K562 (cell line): ENCODE results near the gene HNF1B. TPM values are rescaled to one million over a fixed set of nuclear protein-coding genes. Genes with fewer than 3 reads are reported as not detected.

ENCODE experiments used
- ARID1B ChIP-seq: fragments of 450-650 bp; IDR thresholded peaks from 2 replicates; pipeline ENCODE4 v1.6.1; 2016; ENCODE audit warnings: antibody characterized with exemption, mild to moderate bottlenecking, inconsistent platforms
- HDAC3 ChIP-seq: fragments of 450-650 bp; IDR thresholded peaks from 2 replicates; pipeline ENCODE4 v1.6.1; 2018; ENCODE audit warnings: borderline replicate concordance, mild to moderate bottlenecking, moderate library complexity; ENCODE audit not compliant: partially characterized antibody
- MAFK ChIP-seq: IDR thresholded peaks from 2 replicates; pipeline ENCODE4 v1.6.1; 2011; ENCODE audit warnings: low read length, improper control_type of control experiment
- MGA ChIP-seq: fragments of 450-650 bp; IDR thresholded peaks from 2 replicates; pipeline ENCODE4 v1.6.1; 2016; ENCODE audit warnings: mild to moderate bottlenecking, moderate library complexity
- MNT ChIP-seq, 2 experiments: fragments of 450-650 bp; conservative IDR thresholded peaks; 2 replicates each; pipeline ENCODE4 v1.6.1; 2017; ENCODE audit warnings: mild to moderate bottlenecking in 2 of 2, moderate library complexity in 2 of 2
- STAG1 ChIP-seq: sonication (generic); formaldehyde crosslinking; IDR thresholded peaks from 2 replicates; pipeline ENCODE4 v1.5.0; 2020; ENCODE audit warnings: missing genetic modification reagents, borderline replicate concordance
- ZNF316 ChIP-seq: fragments of 450-650 bp; IDR thresholded peaks from 2 replicates; pipeline ENCODE4 v1.6.1; 2016
- ZNF512 ChIP-seq: IDR thresholded peaks from 2 replicates; pipeline ENCODE4 v1.6.1; 2016; ENCODE audit warnings: missing genetic modification characterization, missing compliant biosample characterization
- ZNF592 ChIP-seq: fragments of 450-650 bp; IDR thresholded peaks from 2 replicates; pipeline ENCODE4 v1.6.1; 2017; ENCODE audit warnings: antibody characterized with exemption, mild to moderate bottlenecking
- polyA plus RNA-seq, 8 experiments: library from polyadenylated mRNA; depleted of rRNA in 4 of 8; stranded (reverse) in 5 of 8; unstranded in 3 of 8; fragments of >200 nt; fragmentation: Nextera tagmentation in 2 of 8; fragmentation: Illumina TruSeq in 1 of 8; extraction: Ambion mirVana in 2 of 8; extraction: Trizol in 1 of 8; gene quantifications; 2 replicates each; pipeline versions ENCODE4 v1.2.1 to v1.2.3, GENCODE V29; 2011 to 2014; ENCODE audit warnings: inconsistent platforms in 1 of 8, missing spikeins in 1 of 8
- total RNA-seq, 7 experiments: library from RNA; depleted of rRNA in 6 of 7; stranded (reverse); fragments of >200 nt in 6 of 7; fragmentation: Illumina TruSeq in 2 of 7; extraction: Trizol in 2 of 7; gene quantifications; 2 replicates each; pipeline versions ENCODE4 v1.2.1 to v1.2.3, GENCODE V29; 2011 to 2021; ENCODE audit warnings: low replicate concordance in 1 of 7

Gene HNF1B
- total and polyA plus RNA-seq, 9 of the 15 experiments (the other 6 are each of a cell fraction or from before 2014, with no cell fraction given), result not detected

- peak; percentile 29 for TF ChIP-seq HDAC3
- TF ChIP-seq MNT (conservative IDR thresholded peaks at IDR 0.05), result 0 out of 4 replicates have a peak, but pooled peaks have one; percentile 16 to 26
- TF ChIP-seq ZNF592, result peak; percentile 31; the same call in 1 of the 2 replicates
- TF ChIP-seq STAG1 (CRISPR knock-in tag), result no peak
- peak; percentile 78 for TF ChIP-seq ARID1B
- TF ChIP-seq ZNF316, result peak; percentile 94
- TF ChIP-seq MAFK, result peak; percentile 68
- no peak for TF ChIP-seq ZNF512
- no peak for TF ChIP-seq MGA
Measured at GRCh38 chr17:37640015-37640414, 104.8 kb downstream of the HNF1B start (continued).
